Activated CD4-positive, CD25-positive, alpha-beta regulatory T cell treated with anti-CD3 and anti-CD28 coated beads, Interleukin-2, amount 50 U/mL, for 72 hours (primary cell): ENCODE measurements around the gene LRRC28.
"Not testable (repeated sequence)": the region's sequence is repeated elsewhere in the genome, so short reads cannot be mapped to it uniquely, and the experiment has no call there.

Experiments
- DNase-seq: peaks from one replicate; pipeline ENCODE4 v3.0.0; 2021

The LRRC28 gene

DNA sequence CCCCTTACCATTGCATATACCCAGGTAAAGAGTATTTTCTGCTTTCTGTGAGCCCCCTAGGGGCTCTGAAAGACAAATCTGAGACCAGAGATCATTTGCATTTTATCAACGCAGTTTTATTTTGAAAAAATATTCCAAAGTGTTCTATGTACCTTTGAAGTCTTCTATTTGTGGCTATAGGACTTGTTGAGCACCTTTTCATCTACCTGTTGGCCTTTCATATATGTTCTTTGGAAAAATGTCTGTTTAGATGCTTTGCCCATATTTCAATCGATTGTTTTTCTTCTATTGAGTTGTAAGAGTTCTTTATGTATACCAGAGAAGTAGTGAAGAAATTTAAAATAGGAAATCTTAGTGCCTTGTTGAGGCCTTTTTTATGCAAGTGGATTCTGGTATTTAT lies 94.0 kb downstream of the LRRC28 start:
- no peak for DNase-seq

DNA sequence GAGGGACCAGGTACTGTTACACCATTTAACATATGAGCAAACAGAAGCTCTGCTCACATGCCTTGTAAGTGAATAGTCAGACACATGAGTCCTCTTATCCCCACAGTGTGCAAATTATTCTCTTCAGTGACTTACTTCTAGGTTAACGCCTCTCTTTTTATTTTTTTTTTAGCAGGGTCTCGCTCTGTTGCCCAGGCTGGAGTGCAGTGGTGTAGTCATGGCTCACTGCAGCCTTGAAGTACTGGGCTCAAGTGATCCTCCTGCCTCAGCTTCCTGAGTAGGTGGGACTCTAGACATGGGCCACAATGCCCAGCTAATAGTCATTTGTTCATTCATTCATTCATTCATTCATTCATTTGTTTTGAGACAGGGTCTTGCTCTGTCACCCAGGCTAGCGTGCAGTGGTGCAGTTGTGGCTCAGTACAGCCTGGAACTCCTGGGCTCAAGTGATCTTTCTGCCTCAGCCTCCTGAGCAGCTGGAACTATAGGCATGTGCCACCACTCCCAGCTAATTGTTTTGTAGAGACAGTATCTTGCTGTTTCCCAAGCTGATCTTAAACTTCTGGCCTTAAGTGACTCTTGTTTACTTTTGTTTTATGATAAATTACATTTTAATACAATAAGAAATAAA lies 94.7 kb downstream of the LRRC28 start:
- no peak for DNase-seq

DNA sequence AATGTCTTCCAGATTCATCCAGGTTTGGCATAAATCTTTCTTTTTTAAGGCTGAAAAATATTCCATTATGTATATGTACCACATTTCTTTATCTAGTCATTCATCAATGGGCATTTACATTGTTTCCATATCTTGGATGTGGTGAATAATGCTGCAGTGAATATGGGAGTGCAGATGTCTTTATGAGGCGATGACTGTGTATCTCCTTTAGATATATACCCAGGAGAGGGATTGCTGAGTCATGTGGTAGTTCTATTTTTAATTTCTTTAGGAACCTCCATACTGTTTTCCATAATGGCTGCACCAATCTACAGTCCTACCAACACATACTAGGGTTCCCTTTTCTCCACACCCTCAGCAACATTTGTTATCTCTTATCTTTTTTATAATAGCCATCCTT lies 96.3 kb downstream of the LRRC28 start:
- no peak for DNase-seq

DNA sequence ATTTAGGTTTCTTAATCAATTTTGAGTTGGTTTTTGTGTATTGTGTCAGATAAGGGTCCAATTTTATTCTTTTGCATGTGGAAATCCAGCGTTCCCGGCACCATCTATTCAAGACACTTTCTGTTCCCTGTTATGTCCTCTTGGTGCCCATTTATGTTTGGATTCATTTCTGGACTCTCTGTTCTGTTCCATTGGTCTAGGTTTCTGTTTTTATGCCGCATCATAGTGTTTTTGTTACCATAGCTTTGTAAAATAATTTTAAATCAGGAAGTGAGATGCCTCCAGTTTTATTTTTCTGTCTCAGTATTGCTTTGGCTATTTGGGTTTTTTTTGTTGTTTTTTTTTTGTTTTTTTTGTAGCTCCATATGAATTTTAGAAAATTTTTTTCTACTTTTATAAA lies 97.1 kb downstream of the LRRC28 start:
- DNase-seq = no peak

DNA sequence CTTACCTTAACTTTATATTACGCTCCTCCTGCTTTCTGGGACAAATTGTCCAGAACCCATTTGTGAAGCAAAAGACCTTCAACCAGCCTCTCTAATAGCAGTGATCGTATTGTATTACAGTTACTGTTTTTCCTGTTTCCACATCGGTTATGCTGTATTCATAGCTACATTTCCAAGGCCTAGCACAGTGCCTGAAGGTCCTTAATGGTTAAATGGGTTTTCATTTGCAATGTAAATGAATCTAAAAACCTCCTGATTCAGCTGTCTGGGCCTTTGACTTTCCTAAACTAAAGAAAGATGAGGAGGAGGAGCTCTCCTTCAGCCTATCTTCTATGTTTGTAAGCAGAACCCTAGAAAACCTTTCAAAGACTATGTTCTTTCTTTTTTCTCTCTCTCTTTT lies 99.1 kb downstream of the LRRC28 start:
- no peak for DNase-seq

DNA sequence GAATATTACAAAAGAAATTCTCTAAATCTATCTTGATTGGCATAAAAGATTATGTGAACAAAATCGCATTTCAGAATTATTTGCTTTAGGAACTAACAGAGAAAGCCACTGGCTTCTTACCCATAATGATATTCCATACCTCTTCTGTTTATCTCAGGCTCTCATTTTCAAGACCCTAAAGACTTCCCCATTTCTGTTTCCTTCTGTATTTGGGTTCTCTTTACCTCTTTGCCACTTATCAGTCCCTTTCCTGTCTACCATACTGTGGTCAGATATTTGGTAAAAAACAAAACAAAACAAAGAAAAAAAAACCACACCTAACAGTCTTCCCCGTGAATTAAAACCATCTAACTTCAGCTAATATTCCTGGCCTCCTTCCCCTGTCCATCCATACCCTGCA lies 108.5 kb downstream of the LRRC28 start:
- no peak for DNase-seq

DNA sequence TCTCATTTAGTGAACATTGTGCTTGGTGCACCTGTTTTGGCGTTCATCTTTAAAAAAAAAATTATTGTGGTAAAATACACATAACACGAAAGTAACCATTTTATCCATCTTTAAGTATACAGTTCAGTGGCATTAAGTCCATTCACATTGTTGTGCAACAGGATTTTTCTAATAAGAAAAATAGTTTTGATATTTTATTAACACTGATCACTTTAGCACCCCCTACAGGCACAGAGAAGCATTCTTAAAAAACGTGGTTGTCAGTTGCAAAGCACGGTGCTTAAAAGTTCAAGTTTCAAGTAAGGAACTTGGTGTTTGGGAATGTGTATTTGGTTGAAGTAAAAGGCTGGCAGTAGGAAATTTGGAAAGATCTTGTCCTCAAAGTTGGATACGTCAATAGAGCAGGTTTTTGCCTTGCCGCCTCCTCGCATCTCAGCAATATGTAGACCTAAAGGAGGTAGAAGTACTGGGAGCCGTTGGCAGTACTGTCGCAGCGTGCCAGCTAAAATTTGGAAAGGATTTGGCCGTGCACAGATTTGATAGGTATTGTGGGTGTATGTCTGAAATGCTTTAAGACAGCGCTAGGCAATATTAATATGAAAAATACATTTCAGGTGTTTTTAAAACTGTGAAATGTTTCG lies 110.4 kb downstream of the LRRC28 start:
- DNase-seq = no peak

DNA sequence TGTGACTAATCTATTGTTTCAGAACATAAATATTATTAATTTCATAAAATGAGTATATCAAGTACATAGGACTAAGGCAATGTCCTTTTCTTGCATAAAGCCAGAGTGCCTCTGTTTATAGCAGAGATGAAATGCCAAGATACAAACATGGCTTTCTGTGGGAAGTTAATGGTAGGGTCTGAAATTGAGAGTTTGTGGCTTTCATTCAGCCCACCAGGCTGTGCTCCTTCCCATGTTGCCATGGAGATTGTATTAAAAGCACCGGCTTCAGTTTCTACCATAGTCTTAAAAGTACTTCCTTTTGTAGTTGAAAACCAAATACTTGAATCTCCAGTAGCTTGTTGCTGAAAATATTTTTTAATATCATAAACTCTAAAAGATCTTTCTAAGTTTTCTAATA lies 114.0 kb downstream of the LRRC28 start:
- no peak for DNase-seq

DNA sequence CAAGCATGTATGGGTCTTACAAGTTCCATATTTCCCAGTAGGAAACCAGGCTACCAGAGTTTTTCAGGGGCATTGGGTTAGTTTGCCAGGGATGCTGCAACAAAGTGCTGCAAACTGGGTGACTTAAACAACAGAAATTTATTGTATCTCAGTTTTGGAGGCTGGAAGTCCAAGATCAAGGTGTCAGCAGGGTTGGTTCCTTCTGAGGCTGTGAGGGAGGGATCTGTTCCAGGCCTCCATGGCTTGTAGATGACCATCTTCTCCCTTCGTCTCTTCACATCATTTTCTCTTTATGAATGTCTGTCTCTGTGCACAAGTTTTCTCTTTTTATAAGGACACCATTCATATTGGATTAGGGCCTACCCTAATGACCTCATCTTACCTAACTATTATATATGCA lies 114.7 kb downstream of the LRRC28 start:
- no peak for DNase-seq

DNA sequence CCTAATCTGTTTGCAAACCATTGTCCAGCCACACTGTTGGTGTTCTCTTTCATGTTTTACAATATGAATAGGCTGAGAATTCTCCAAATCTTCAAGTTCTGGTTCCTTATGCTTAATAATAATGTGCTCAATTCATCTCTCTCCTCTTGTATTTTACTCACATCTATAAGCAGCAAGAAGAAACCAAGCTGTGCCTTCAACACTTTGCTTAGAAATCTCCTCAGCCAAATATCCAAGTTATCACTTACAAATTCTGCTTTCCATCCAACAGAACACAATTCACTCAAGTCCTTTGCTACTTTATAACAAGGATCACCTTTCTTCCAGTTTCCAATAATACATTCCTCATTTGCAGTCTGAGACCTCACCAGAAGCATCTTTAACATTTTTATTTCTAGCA lies 117.5 kb downstream of the LRRC28 start:
- DNase-seq = no peak

DNA sequence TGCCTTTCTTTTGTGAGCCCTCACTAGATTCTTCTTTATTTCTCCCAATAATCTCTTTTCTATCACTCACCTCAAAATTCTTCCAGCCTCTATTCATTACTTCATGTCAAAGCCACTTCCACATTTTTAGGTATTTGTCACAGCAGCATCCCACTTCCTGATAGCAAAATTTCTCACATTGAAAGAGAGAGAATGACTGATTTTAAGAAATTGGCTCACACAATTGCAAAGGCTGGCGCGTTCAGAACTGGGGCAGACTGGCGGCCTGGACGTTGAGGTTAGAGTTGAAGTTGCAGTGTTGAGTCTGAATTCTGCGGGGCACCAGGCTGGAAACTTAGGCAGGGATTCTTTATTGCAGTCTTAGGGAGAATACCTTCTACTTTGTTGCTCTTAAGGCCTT lies 117.9 kb downstream of the LRRC28 start:
- no peak for DNase-seq

DNA sequence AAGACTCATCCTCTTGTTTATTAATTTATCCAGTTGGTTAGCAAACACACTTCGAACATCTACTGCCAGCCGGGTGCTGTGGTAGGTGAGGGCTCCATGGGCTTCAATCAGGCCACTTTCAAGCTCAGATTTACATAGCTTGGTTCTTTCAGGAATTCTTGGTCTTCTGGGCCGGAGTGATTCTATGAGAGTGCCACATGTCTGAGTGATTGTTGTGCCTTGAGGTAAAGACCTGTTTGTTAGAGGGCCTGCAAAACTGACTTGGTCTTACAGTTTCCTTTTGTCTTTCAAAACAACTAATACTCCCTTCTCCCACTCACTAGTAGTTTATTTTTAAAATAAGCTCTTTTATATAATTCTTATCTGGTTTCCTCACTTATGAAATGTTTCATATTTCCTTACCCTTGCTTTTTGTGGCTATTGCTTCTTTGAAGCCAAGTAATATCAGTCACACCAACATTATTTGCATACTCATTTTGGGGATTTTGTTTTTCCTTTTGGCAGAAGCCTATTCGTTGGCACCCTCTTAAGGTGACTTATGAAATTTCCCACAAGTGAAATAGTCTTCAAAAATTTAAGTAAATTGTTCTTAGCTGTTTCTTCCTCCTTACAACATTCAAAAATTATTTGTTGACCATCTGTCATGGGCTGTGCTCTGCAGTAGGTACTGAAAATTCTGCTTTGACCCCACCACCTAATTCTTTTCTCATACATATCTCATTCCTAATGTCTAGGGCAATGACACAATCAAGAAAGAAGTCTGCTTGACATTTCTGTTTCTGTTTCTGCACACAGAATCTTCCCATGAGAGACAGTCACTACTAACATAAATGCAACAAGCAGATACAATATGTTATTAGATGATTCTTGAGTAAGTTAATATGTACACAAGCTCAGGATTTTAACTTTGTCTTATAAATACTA lies 120.2 kb downstream of the LRRC28 start:
- DNase-seq = no peak

DNA sequence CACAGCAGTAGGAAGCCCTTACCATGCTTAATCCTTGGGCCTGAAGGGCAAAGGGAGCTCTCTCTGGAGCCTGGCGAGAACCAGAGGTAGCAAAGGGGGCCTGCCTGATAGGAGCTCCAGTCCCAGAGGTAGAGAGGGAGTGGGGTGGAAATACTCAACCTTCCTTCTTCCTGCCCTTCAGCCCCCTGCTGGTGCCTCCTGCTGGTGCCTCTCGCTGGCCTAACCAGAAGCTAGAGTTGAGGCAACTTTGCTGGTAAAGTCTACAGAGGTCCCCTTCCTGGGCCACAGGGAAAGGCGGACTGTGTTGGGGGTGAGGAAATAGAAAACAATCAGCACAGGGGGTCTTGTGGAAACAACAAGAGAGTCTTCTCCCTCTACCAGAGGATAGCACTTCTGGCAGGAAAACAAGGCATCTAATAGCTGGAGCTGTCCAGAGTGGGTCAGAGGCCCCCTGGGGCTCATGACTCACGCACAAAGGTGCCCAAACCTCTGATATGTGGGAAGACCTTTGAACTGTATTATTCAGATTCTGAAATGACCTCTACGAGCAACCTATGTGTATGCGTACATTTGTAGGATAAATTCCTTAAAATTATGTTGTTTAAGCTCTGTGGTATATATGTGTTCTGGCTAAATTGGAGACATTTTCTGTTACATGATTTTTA lies 133.9 kb downstream of the LRRC28 start:
- DNase-seq = no peak

DNA sequence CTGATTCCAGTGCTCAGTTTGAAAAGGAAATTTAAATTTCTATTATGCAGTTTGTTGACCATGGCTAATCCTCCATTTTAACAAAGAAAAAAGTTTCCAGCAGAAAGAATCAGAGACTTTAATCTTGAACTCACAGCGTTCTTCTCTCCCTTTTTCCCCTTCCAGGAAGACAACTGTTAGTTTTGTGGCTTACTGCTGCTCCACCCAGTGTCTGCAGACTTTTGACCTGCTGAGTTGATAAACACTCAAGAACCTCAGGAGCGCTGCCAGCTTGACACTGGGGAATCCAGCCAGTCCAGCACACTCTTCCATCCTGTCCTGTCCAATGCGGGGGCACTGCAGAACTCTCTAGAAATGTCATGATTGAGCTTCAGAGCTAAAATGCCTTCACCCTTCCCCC lies 134.6 kb downstream of the LRRC28 start:
- DNase-seq = no peak

DNA sequence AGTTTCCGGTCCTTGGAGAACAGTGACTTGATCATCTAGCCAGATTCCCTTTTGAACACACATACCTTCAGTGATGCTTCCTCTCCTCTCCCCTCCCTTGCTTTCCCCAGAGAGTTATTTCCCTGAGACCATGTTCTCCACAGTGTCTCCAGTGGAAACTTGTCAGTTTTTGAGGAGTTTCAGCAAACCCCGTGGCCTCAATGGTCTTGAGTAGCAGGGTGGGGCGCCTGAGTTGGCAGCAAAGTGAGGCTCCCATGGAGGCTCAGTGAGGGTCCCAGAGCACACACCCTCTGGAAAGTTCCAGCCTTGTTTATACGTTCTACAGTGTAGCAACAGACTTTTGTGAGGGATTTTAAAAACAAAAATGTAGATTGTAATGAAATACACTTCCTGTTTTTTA lies 135.1 kb downstream of the LRRC28 start:
- DNase-seq = no peak

DNA sequence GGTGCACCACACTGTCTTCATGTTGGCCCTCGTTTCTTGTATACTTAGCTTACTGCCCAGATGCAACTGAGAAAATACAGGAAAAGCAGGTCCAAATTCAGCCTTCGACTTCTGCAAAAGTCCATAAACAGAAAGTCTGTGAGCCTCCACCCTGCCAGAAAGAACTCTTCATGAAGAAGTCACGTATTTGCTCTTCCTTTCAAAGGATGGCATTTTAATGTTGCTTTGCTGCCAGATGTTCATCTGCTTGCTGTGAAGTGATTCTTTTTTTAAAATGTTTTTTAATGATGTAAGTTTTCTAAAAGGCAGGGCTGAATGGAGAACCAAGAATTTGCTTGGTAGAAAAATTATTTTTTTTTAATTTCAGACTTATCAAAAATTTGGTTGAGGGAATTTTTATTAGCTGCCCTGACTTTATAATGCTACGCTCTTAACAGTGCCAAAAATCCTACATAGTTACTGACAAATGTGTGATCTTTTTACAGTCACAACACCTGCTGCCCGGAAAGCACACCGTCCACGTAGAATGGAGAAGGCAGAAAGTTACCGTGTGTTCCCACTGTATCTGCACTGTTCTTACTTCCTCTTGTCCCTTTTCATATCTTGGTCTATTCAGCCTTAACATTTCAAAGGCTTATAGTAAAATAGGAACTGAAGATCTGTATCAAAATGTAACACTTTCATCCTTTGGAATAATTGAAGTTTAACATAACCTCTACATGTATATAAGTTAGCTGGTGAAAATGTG lies 136.3 kb downstream of the LRRC28 start:
- DNase-seq = no peak

DNA sequence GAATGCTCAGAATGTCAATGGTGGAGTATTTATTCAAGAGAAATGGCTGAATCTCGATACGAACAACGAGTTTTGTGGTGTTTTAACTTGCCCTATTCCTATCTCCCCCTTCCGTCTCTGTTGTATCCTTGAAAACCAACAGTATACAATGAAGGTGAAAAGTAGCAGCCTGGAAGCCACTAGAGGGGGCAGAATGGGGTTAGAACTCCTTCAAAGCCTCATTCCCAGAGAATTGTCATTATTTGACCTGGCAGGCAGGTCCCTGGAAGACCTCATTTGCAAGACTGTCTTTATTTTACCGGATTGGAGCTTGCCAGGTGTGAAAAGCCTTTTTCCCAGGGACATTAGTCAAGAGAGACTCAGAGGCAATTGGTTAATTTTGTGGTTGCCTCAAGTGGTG lies 139.4 kb downstream of the LRRC28 start:
- DNase-seq = no peak

DNA sequence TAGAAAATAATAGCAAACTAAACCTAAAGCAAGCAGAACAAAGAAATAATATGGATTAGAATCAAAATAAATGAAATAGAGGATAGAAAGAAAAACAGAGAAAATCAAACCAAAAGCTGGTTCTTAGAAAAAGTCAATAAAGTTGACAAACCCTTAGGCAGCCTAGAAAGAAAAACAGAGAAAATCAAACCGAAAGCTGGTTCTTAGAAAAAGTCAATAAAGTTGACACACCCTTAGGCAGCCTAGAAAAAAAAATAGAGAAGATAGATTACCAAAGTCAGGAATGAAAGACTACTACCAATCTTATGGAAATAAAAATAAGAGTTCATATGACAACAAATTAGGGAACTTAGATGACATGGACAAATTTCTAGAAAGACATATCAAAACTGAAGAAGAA lies 142.4 kb downstream of the LRRC28 start:
- DNase-seq = no peak

DNA sequence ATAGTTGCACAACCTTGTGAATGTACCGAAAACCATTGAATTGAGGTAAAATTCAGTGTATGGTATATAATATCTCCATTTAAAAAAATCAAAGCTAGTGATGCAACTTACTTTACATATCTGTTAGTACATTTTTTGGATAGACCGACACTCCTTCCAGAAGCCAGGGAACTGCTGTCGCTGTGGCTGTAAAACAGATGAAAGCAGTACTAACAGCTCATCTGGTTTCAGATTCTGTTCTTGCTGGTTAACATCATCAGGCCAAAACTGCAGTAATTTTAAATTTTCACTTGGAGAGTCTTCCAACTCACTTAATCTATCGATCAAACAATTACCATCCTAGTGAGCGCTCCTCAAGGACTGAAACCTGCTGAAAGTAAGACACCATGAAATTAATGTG lies 145.1 kb downstream of the LRRC28 start:
- no peak for DNase-seq

DNA sequence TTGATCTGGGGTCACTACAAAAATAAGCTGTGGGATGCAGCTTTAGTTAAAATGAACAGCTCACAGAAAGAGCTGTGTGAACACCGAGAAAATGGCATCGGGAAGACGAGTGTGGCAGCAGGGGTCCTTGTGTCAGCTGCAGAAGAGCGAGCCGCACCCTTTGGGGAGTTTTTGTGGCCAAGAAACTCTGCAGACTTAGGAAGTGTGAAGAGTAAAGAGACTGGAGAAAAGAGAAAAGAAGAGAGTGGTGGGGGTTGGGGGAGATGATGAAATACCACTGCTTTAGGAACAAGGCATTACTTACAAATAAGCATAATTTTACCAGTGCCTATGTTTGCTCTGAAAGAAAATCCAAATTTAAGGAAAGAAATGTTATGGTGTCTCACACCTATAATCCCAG lies 147.8 kb downstream of the LRRC28 start:
- DNase-seq = no peak

DNA sequence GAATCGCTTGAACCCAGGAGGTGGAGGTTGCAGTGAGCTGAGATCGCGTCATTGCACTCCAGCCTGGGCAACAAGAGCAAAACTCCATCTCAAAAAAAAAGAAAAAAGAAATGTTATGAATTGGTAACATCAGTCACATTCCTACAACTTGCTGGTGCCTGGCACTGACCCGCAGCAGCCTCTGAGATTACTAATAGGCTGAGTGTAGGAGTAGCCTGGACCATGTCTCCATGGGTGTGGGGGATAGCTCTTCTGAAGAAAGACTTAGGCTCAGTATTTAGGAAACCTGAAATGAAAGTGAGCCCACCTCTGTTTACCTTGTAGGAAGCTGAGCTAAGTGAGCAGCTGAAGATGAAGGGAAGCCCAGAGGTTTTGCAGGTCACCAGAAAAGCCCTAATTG lies 148.3 kb downstream of the LRRC28 start:
- DNase-seq = no peak

DNA sequence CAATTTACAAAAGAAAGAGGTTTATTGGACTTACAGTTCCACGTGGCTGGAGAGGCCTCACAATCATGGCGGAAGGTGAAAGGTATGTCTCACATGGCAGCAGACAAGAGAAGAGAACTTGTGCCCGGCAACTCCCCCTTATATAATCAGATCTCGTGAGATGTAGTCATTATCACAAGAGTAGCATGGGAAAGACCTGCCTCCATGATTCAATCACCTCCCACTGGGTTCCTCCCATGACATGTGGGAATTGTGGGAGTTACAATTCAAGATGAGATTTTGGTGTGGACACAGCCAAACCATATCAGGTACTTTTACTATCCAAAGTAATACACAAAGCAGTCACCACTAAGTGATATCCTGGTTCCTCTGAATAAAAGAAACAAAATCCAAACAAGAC lies 149.9 kb downstream of the LRRC28 start:
- DNase-seq = not testable (repeated sequence)
